GM23338 (cell line): ENCODE measurements around the gene MRPL20. TPM values are rescaled to one million over a fixed set of nuclear protein-coding genes. Genes with fewer than 3 reads are reported as not detected.

Experiments used
- ATAC-seq: fragments of 200-7000 bp; cut with Tn5 transposase; 3 replicates; pipeline ENCODE4 v1.9.1; 2020
- DNase-seq: peaks from one replicate; pipeline ENCODE4 v3.0.0-alpha.2; 2015; ENCODE audit warnings: low spot score
- H2AFZ ChIP-seq: fragments of 200-600 bp; sonication (generic); 2 replicates; pipeline ENCODE4 v1.8.0; 2016; ENCODE audit warnings: antibody characterized with exemption, mild to moderate bottlenecking, moderate library complexity
- H3F3A ChIP-seq: fragments of 200-600 bp; sonication (generic); replicated peaks from 2 replicates; pipeline ENCODE4 v1.8.0; 2017; ENCODE audit warnings: antibody characterized with exemption, mixed run types, low read depth
- H3K27ac ChIP-seq: fragments of 200-600 bp; sonication (generic); 2 replicates; pipeline ENCODE4 v1.6.1; 2016; ENCODE audit warnings: low read depth
- H3K27me3 ChIP-seq: fragments of 200-600 bp; sonication (generic); 2 replicates; pipeline ENCODE4 v1.8.0; 2016; ENCODE audit warnings: mild to moderate bottlenecking, mixed run types, moderate library complexity; ENCODE audit not compliant: insufficient read depth
- H3K36me3 ChIP-seq: fragments of 200-600 bp; sonication (generic); 2 replicates; pipeline ENCODE4 v1.8.0; 2016; ENCODE audit warnings: mild to moderate bottlenecking; ENCODE audit not compliant: insufficient read depth
- H3K4me1 ChIP-seq: fragments of 200-600 bp; sonication (generic); 2 replicates; pipeline ENCODE4 v1.8.0; 2016; ENCODE audit warnings: mild to moderate bottlenecking, moderate library complexity; ENCODE audit not compliant: insufficient read depth
- H3K4me2 ChIP-seq: fragments of 200-600 bp; sonication (generic); 2 replicates; pipeline ENCODE4 v1.7.1; 2017; ENCODE audit warnings: mixed run types
- H3K4me3 ChIP-seq: fragments of 200-600 bp; sonication (generic); 2 replicates; pipeline ENCODE4 v1.6.1; 2016; ENCODE audit warnings: mixed run types
- H3K79me2 ChIP-seq: fragments of 200-600 bp; sonication (generic); replicated peaks from 2 replicates; pipeline ENCODE4 v1.8.0; 2017; ENCODE audit warnings: mild to moderate bottlenecking; ENCODE audit not compliant: insufficient read depth
- H3K9me2 ChIP-seq: fragments of 200-600 bp; sonication (generic); 2 replicates; pipeline ENCODE4 v1.8.0; 2017; ENCODE audit not compliant: insufficient read depth
- H4K20me1 ChIP-seq: fragments of 200-600 bp; sonication (generic); replicated peaks from 2 replicates; pipeline ENCODE4 v1.8.0; 2017; ENCODE audit warnings: mild to moderate bottlenecking; ENCODE audit not compliant: insufficient read depth
- H3K27ac Mint-ChIP-seq: 2 replicates; pipeline ENCODE4 v1.8.0; 2020; ENCODE audit warnings: inconsistent platforms, mild to moderate bottlenecking, moderate library complexity, mixed read lengths
- H3K27me3 Mint-ChIP-seq: 3 replicates; pipeline ENCODE4 v1.8.0; 2022; ENCODE audit warnings: low read depth, mild to moderate bottlenecking, moderate library complexity, mixed read lengths, inconsistent platforms; ENCODE audit not compliant: insufficient read depth, poor library complexity
- H3K36me3 Mint-ChIP-seq: 3 replicates; pipeline ENCODE4 v1.8.0; 2021; ENCODE audit warnings: low read depth, mild to moderate bottlenecking, inconsistent platforms, moderate library complexity, mixed read lengths
- H3K4me1 Mint-ChIP-seq: 3 replicates; pipeline ENCODE4 v1.8.0; 2020; ENCODE audit warnings: mild to moderate bottlenecking, inconsistent platforms, mixed read lengths
- H3K4me3 Mint-ChIP-seq: 3 replicates; pipeline ENCODE4 v1.8.0; 2021; ENCODE audit warnings: moderate library complexity, mild to moderate bottlenecking, inconsistent platforms, mixed read lengths
- H3K9me3 Mint-ChIP-seq: 3 replicates; pipeline ENCODE4 v1.8.0; 2020; ENCODE audit warnings: moderate library complexity, mild to moderate bottlenecking, inconsistent platforms, mixed read lengths
- CREB1 ChIP-seq: fragments of 250-450 bp; sonication (Bioruptor Pico); IDR thresholded peaks from 2 replicates; pipeline ENCODE4 v1.5.0; 2020; ENCODE audit warnings: low read depth, mild to moderate bottlenecking, moderate library complexity
- EZH2 ChIP-seq: fragments of 200-600 bp; sonication (generic); IDR thresholded peaks from one replicate; pipeline ENCODE4 v1.8.0; 2017; ENCODE audit warnings: antibody characterized with exemption, mild to moderate bottlenecking, low read depth; ENCODE audit not compliant: unreplicated experiment
- EZH2phosphoT487 ChIP-seq: fragments of 200-600 bp; sonication (generic); IDR thresholded peaks from one replicate; pipeline ENCODE4 v1.8.1; 2018; ENCODE audit warnings: antibody characterized with exemption; ENCODE audit not compliant: unreplicated experiment
- NANOG ChIP-seq: IDR thresholded peaks from 2 replicates; pipeline ENCODE4 v1.6.1; 2016; ENCODE audit warnings: antibody characterized with exemption, borderline replicate concordance
- POLR2AphosphoS5 ChIP-seq: IDR thresholded peaks from 2 replicates; pipeline ENCODE4 v1.6.1; 2016; ENCODE audit warnings: antibody characterized with exemption, low read depth
- ZNF331 ChIP-seq: fragments of 250-450 bp; sonication (Bioruptor Pico); IDR thresholded peaks from 2 replicates; pipeline ENCODE4 v1.5.0; 2020; ENCODE audit warnings: low read depth, mild to moderate bottlenecking, moderate library complexity
- polyA plus RNA-seq: library from polyadenylated mRNA; unstranded; fragments of >200 nt; fragmentation: Nextera tagmentation; extraction: Ambion mirVana; gene quantifications from 2 replicates; pipeline ENCODE4 v1.2.1, GENCODE V29; 2016
- total RNA-seq: library from RNA; depleted of rRNA; stranded (reverse); fragments of >200 nt; shearing (Covaris generic); gene quantifications from 2 replicates; pipeline ENCODE4 v1.2.3, GENCODE V29; 2014
- TF ChIP-seq, protein P1 (sequence below): IDR thresholded peaks from 2 replicates; pipeline ENCODE4 v1.6.1; 2016; ENCODE audit warnings: antibody characterized with exemption
- TF ChIP-seq, protein P2 (sequence below): fragments of 250-450 bp; sonication (Bioruptor Pico); IDR thresholded peaks from 2 replicates; pipeline ENCODE4 v1.5.0; 2020; ENCODE audit warnings: mild to moderate bottlenecking, moderate library complexity
- TF ChIP-seq, protein P3 (sequence below): IDR thresholded peaks from one replicate; pipeline ENCODE4 v1.6.1; 2018; ENCODE audit warnings: antibody characterized with exemption; ENCODE audit not compliant: unreplicated experiment

The MRPL20 gene
- total and polyA plus RNA-seq, 2 experiments from 2014 or later: 173 to 319 TPM

DNA sequence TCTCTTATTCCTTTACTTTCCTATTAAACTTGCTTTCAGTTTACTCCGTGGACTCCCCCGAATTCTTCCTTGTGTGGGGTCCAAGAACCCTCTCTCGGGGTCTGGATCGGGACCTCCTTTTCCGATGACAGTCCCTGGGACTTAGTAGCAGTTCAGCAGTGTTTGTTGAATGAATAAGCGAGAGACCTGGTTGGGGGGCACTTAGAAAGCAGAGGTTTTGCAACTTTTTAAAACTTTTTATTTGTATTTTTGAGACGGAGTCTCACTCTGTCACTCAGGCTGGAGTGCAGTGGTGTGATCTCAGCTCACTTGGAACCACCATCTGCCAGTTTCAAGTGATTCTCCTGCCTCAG, 16.1 kb upstream of the MRPL20 start:
- Histone ChIP-seq H3K79me2 (no peaks in the 10 kb centered on the region), H3K27ac (no peak overlapping the region), H3K4me2 (no peak overlapping the region), H3K27me3 (0 out of 2 replicates have a peak, but pooled peaks cover 2% of the 10 kb centered on the region), H3K4me1 (peaks cover 31% of the 10 kb centered on the region), H4K20me1 (no peaks in the 10 kb centered on the region), H3K9me2 (no peaks in the 10 kb centered on the region), H3K4me3 (no peak overlapping the region), H2AFZ (no peak overlapping the region), H3F3A (peaks cover 16% of the 10 kb centered on the region; the same call in 1 of the 2 replicates), H3K36me3 (no peaks in the 10 kb centered on the region)
- Mint-ChIP-seq H3K4me1 (peaks cover 28% of the 10 kb centered on the region), H3K9me3 (no peaks in the 10 kb centered on the region; the same call in 1 of the 3 replicates), H3K27me3 (peaks cover 13% of the 10 kb centered on the region), H3K4me3 (no peak overlapping the region), H3K36me3 (no peaks in the 10 kb centered on the region; the same call in 1 of the 3 replicates), H3K27ac (no peak overlapping the region)
- no peak for DNase-seq
- TF ChIP-seq EZH2 (no peak), CREB1 (CRISPR knock-in tag) (no peak), ZNF331 (CRISPR knock-in tag) (no peak)
- ATAC-seq: no peak

DNA sequence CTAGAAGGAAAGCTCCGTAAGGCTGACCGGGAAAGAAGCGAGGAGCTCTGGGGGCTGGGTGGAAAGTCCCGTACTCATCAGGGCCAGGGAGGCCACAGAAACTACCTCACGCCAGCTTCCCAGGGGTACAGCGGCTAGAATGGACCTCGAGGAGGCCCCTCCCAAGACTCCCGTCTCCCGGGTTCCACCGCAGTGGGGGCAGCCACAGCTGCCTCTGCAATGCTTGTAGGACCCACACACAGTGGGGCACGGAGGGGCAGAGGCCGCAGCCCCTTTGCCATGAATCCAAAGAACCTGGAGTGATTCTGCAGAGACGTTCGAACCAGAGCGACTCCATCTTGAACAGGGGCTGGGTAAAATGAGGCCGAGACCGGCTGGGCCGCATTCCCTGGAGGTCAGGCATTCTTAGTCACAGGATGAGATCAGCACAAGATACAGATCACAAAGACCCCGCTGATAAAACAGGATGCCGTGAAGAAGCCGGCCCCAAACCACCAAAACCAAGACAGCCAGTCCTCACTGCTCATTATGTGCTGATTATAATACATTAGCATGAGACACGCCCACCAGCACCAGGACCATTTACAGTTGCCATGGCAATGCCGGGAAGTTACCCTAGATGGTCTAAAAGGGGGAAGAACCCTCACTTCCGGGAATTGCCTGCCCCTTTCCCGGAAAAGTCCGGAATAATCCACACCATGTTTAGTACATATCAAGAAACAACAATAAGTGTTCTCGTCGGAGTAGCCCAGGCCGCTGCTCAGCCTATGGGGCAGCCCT, 15.6 kb upstream of the MRPL20 start:
- DNase-seq (peak; percentile 87), ATAC-seq (peak; percentile 1; the same call in 1 of the 3 replicates)
- no peak overlapping the region for H2AFZ ChIP-seq
- H3K4me1 ChIP-seq: peaks cover 32% of the 10 kb centered on the region
- no peaks in the 10 kb centered on the region for H3K79me2 ChIP-seq
- peaks cover 32% of the 10 kb centered on the region for H3K4me1 Mint-ChIP-seq
- no peaks in the 10 kb centered on the region for H3K9me2 ChIP-seq
- H3K36me3 ChIP-seq: no peaks in the 10 kb centered on the region
- no peaks in the 10 kb centered on the region; the same call in 2 of the 3 replicates for H3K36me3 Mint-ChIP-seq
- H3K9me3 Mint-ChIP-seq: no peaks in the 10 kb centered on the region
- H3K27ac Mint-ChIP-seq: peak overlapping the region; percentile 40; the same call in 1 of the 2 replicates
- H4K20me1 ChIP-seq: no peaks in the 10 kb centered on the region
- peak overlapping the region; percentile 85 for H3K27ac ChIP-seq
- peak overlapping the region; percentile 37; the same call in 1 of the 2 replicates for H3K4me2 ChIP-seq
- H3F3A ChIP-seq: 0 out of 2 replicates have a peak, but pooled peaks cover 16% of the 10 kb centered on the region
- no peak overlapping the region for H3K4me3 ChIP-seq
- peaks cover 13% of the 10 kb centered on the region for H3K27me3 Mint-ChIP-seq
- 0 out of 2 replicates have a peak, but pooled peaks cover 2% of the 10 kb centered on the region for H3K27me3 ChIP-seq
- H3K4me3 Mint-ChIP-seq: no peak overlapping the region
- TF ChIP-seq ZNF331 (CRISPR knock-in tag) (0 out of 2 replicates have a peak, but pooled peaks have one; percentile 36), EZH2phosphoT487 (no peak), NANOG (no peak), POLR2AphosphoS5 (no peak), CREB1 (CRISPR knock-in tag) (peak; percentile 50; the same call in 1 of the 2 replicates)
- TF ChIP-seq, protein P1, sequence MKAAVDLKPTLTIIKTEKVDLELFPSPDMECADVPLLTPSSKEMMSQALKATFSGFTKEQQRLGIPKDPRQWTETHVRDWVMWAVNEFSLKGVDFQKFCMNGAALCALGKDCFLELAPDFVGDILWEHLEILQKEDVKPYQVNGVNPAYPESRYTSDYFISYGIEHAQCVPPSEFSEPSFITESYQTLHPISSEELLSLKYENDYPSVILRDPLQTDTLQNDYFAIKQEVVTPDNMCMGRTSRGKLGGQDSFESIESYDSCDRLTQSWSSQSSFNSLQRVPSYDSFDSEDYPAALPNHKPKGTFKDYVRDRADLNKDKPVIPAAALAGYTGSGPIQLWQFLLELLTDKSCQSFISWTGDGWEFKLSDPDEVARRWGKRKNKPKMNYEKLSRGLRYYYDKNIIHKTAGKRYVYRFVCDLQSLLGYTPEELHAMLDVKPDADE: no peak
- TF ChIP-seq, protein P2, sequence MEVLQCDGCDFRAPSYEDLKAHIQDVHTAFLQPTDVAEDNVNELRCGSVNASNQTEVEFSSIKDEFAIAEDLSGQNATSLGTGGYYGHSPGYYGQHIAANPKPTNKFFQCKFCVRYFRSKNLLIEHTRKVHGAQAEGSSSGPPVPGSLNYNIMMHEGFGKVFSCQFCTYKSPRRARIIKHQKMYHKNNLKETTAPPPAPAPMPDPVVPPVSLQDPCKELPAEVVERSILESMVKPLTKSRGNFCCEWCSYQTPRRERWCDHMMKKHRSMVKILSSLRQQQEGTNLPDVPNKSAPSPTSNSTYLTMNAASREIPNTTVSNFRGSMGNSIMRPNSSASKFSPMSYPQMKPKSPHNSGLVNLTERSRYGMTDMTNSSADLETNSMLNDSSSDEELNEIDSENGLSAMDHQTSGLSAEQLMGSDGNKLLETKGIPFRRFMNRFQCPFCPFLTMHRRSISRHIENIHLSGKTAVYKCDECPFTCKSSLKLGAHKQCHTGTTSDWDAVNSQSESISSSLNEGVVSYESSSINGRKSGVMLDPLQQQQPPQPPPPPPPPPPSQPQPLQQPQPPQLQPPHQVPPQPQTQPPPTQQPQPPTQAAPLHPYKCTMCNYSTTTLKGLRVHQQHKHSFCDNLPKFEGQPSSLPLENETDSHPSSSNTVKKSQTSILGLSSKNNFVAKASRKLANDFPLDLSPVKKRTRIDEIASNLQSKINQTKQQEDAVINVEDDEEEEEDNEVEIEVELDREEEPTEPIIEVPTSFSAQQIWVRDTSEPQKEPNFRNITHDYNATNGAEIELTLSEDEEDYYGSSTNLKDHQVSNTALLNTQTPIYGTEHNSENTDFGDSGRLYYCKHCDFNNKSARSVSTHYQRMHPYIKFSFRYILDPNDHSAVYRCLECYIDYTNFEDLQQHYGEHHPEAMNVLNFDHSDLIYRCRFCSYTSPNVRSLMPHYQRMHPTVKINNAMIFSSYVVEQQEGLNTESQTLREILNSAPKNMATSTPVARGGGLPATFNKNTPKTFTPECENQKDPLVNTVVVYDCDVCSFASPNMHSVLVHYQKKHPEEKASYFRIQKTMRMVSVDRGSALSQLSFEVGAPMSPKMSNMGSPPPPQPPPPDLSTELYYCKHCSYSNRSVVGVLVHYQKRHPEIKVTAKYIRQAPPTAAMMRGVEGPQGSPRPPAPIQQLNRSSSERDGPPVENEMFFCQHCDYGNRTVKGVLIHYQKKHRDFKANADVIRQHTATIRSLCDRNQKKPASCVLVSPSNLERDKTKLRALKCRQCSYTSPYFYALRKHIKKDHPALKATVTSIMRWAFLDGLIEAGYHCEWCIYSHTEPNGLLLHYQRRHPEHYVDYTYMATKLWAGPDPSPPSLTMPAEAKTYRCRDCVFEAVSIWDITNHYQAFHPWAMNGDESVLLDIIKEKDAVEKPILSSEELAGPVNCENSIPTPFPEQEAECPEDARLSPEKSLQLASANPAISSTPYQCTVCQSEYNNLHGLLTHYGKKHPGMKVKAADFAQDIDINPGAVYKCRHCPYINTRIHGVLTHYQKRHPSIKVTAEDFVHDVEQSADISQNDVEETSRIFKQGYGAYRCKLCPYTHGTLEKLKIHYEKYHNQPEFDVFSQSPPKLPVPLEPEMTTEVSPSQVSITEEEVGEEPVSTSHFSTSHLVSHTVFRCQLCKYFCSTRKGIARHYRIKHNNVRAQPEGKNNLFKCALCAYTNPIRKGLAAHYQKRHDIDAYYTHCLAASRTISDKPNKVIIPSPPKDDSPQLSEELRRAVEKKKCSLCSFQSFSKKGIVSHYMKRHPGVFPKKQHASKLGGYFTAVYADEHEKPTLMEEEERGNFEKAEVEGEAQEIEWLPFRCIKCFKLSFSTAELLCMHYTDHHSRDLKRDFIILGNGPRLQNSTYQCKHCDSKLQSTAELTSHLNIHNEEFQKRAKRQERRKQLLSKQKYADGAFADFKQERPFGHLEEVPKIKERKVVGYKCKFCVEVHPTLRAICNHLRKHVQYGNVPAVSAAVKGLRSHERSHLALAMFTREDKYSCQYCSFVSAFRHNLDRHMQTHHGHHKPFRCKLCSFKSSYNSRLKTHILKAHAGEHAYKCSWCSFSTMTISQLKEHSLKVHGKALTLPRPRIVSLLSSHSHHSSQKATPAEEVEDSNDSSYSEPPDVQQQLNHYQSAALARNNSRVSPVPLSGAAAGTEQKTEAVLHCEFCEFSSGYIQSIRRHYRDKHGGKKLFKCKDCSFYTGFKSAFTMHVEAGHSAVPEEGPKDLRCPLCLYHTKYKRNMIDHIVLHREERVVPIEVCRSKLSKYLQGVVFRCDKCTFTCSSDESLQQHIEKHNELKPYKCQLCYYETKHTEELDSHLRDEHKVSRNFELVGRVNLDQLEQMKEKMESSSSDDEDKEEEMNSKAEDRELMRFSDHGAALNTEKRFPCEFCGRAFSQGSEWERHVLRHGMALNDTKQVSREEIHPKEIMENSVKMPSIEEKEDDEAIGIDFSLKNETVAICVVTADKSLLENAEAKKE (CRISPR knock-in tag): no peak
- TF ChIP-seq, protein P3, sequence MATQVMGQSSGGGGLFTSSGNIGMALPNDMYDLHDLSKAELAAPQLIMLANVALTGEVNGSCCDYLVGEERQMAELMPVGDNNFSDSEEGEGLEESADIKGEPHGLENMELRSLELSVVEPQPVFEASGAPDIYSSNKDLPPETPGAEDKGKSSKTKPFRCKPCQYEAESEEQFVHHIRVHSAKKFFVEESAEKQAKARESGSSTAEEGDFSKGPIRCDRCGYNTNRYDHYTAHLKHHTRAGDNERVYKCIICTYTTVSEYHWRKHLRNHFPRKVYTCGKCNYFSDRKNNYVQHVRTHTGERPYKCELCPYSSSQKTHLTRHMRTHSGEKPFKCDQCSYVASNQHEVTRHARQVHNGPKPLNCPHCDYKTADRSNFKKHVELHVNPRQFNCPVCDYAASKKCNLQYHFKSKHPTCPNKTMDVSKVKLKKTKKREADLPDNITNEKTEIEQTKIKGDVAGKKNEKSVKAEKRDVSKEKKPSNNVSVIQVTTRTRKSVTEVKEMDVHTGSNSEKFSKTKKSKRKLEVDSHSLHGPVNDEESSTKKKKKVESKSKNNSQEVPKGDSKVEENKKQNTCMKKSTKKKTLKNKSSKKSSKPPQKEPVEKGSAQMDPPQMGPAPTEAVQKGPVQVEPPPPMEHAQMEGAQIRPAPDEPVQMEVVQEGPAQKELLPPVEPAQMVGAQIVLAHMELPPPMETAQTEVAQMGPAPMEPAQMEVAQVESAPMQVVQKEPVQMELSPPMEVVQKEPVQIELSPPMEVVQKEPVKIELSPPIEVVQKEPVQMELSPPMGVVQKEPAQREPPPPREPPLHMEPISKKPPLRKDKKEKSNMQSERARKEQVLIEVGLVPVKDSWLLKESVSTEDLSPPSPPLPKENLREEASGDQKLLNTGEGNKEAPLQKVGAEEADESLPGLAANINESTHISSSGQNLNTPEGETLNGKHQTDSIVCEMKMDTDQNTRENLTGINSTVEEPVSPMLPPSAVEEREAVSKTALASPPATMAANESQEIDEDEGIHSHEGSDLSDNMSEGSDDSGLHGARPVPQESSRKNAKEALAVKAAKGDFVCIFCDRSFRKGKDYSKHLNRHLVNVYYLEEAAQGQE: no peak
